ENCODE results near the gene ZP1. TPM values are rescaled to one million over a fixed set of nuclear protein-coding genes. Genes with fewer than 3 reads are reported as not detected.

ZP1 gene
- total RNA-seq, 2 donors from 2014 or later, result 0.16 TPM; not detected in 1

DNA sequence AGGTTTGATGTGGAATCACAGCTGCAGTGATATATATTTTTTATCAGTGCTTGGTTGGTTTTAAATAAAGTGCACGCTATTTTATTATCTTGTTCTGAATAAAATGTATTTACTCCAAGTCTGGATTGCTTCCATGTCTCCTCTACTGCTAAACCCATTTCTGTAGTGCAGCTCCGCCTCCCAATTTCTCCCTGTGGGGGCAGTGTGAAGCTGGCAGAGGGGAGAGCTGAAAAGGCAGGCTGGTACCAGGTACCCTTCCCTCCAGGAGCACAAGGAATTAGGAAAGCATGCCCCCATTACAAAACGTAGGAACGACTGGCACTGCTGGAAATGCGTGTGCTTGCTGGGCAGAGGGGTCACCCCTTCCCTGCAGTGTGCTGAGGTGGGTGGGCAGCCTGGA is 56.0 kb downstream of the ZP1 start:
- no peak for ATAC-seq (replicated peaks)
- peak overlapping the region; percentile 17 for H3K4me3 Mint-ChIP-seq
- peaks cover 59% of the 10 kb centered on the region for H3K36me3 Mint-ChIP-seq (ENCODE audit: low read depth)
- H3K4me1 Mint-ChIP-seq, result peaks cover 10% of the 10 kb centered on the region
- peaks cover 13% of the 10 kb centered on the region for H3K27me3 Mint-ChIP-seq
- H3K27ac Mint-ChIP-seq, result no peak overlapping the region
- no peaks in the 10 kb centered on the region for H3K9me3 Mint-ChIP-seq

DNA sequence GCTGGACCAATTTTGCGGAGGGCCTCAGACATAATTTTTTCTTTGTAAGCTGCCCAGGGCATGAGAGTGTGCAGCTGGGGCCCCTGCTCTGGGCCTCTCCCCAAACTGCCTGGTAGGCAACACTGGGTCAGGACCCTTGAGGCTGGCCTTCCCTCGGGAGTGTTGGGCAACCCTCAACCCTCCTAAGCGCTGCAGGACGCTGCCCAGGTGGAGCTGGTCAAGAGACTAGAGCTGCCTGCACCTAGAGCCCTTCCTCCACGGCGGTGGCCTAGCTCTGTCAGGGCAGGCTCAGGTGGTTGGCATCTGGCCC is 56.4 kb downstream of the ZP1 start:
- peaks cover 13% of the 10 kb centered on the region for H3K27me3 Mint-ChIP-seq
- H3K36me3 Mint-ChIP-seq (ENCODE audit: low read depth), result peaks cover 54% of the 10 kb centered on the region
- peak; percentile 14 for ATAC-seq (replicated peaks)
- H3K4me1 Mint-ChIP-seq, result peaks cover 10% of the 10 kb centered on the region
- no peaks in the 10 kb centered on the region for H3K9me3 Mint-ChIP-seq
- H3K27ac Mint-ChIP-seq, result no peak overlapping the region
- peak overlapping the region; percentile 17 for H3K4me3 Mint-ChIP-seq

DNA sequence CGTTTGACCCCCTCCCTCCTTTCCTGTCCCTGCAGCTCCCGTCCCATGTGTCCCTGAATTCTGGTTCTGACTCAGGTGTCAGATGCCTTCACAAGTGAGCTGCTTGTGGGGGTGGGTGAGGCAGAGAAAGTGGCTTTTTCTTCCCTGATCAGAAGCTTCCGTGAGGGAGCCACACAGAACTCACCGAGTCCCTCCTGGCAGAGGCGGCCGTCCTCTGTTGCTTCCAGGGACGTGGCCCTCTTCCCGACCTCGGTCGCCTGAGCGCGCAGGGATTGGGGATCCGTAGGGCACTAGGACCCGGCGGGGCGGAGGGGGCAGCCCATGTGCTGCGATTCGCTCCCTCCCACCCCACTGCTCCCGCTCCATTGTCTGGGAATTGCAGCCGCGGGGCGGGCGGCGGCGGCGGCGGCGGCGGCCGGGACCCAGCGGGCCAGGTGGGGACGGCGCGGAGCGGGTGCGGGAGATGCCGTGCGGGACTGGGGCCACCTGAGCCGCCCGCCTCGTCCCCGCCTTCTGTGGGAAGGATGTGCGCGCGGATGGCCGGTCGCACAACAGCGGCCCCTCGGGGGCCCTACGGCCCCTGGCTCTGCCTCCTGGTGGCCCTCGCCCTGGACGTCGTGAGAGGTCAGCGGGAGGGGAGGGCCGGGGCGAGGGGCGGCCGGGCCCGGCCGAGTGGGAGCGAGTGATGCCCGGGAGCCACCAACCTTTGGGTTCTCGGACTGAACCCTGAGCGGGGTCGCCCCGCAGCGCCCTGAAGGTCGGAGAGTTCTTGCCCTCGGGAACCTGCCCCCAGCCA is 57.0 kb downstream of the ZP1 start, which contains the start of gene TMEM132A:
Gene TMEM132A, plus strand, starts transcription at position 351 of the 796 bp plus-strand sequence. Its CDS starts 174 bp downstream, at position 525.
- H3K4me3 Mint-ChIP-seq, result peak within 1 kb of the TSS; percentile 51
- peaks cover 10% of the 10 kb centered on the region for H3K4me1 Mint-ChIP-seq
- no peak within 1 kb of the TSS for H3K27ac Mint-ChIP-seq
- ATAC-seq (replicated peaks), result peak; percentile 28
- H3K9me3 Mint-ChIP-seq, result no peaks in the 10 kb centered on the region
- H3K36me3 Mint-ChIP-seq (ENCODE audit: low read depth), result peaks cover 49% of the 10 kb centered on the region
- peaks cover 13% of the 10 kb centered on the region for H3K27me3 Mint-ChIP-seq

Other genes starting within 250 kb of the ZP1 start
- gene MS4A8, start 167.9 kb upstream of the ZP1 start, total RNA-seq, result not detected
- gene MS4A18, start 142.8 kb upstream of the ZP1 start, total RNA-seq, result not detected
- gene MS4A15, start 110.7 kb upstream of the ZP1 start, total RNA-seq, result not detected
- gene MS4A10, start 82.2 kb upstream of the ZP1 start, total RNA-seq, result not detected
- gene CCDC86, start 25.4 kb upstream of the ZP1 start, total RNA-seq, result 10 to 100 TPM; 25.9 to 85.7 TPM
- under 1 TPM; 0.19 to 0.37 TPM for gene PTGDR2, start 11.6 kb upstream of the ZP1 start, total RNA-seq
- gene PRPF19, start 39.0 kb downstream of the ZP1 start, total RNA-seq, result 100 to 1,000 TPM in 1 of 2 donors, 10 to 100 TPM in 1; 80.2 to 165 TPM
- gene TMEM109, start 46.6 kb downstream of the ZP1 start, total RNA-seq, result 10 to 100 TPM; 42.8 to 99.7 TPM
- gene TMEM132A, start 56.9 kb downstream of the ZP1 start, total RNA-seq, result under 1 TPM in 1 of 2 donors, not detected in 1; 0.29 TPM
- gene SLC15A3, start 84.6 kb downstream of the ZP1 start, total RNA-seq, result 1 to 10 TPM; 1.0 to 1.3 TPM
- gene CD6, start 104.1 kb downstream of the ZP1 start, total RNA-seq, result 100 to 1,000 TPM; 254 to 438 TPM
- gene CD5, start 234.9 kb downstream of the ZP1 start, total RNA-seq, result 100 to 1,000 TPM; 231 to 476 TPM